Anterior cingulate cortex (tissue), 58 donors: ENCODE results near the gene ASTN1.

ENCODE experiments used
- DNase-seq, 58 donors: peaks; one replicate each; lab custom pipeline; 2025; lab: John Stamatoyannopoulos, UW

ASTN1 gene

DNA sequence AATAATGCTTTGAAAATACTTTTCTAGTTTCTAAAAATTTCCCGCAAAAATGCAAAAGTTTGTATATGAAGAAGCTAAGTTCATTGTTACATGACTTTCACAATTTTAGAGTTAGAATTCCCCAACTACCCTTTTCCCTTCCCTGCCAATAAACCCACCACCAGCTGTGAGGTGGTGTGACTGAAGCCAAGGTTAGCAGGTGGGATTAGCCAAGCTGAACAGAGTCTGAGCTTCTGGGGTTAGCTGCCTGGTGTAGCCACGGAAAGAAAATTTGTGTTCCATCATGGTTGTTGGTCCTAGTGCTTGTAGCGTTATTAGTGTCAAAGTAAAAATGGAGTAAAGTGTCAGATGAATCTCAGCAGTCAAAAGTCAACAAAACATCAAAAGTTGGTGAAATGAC is 110.9 kb downstream of the ASTN1 start:
- DNase-seq = no peak

- no peak for DNase-seq
Measured at GRCh38 chr1:177048314-177049069, 116.0 kb downstream of the ASTN1 start.

GRCh38 chr1:177045151-177045550 is 119.4 kb downstream of the ASTN1 start:
- DNase-seq = no peak

DNA sequence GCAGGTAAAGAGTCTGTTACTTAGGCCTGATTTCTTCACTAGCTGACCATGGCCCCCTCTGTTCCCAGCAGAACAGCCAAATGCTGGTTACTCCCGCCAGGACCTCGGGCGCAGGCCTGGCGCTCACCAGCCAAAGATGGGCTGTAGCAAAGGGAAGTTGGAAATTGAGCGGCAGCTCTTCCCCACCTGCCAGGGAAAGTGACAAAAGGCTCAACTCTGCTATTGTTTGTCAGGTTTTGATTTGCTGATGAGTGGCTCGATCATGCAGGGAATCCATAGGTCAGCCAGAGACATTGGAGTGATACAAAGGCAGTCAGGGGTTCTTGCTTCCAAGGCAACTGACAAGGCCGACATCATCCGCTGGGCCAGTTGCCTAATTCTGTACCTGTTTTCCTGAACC is 120.1 kb downstream of the ASTN1 start:
- DNase-seq = no peak

GRCh38 chr1:177043597-177043996 is 120.9 kb downstream of the ASTN1 start:
- DNase-seq = peak in 1 of 58 donors; percentile 8

GRCh38 chr1:177035586-177035985 is 128.9 kb downstream of the ASTN1 start:
- DNase-seq = peak in 1 of 58 donors; percentile 25

DNA sequence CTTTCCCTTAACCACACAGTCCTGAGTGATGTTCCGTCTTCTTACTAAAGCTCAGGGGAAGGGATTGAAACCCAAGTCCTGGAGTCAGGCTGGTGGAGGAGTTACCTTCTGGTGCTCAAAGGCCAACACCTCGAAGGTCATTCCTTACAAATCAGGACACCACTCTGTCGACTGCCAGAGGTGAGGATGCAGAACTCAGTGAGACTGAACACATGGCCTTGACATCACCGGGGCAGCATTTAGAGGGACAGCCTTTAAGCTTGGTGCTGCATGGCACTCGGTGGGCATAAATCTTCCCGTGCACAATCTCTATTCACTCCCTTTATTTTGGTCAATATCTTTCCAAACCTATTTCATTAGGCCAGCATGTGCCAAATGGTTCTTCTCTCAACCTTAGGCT is 130.9 kb downstream of the ASTN1 start:
- no peak for DNase-seq

DNA sequence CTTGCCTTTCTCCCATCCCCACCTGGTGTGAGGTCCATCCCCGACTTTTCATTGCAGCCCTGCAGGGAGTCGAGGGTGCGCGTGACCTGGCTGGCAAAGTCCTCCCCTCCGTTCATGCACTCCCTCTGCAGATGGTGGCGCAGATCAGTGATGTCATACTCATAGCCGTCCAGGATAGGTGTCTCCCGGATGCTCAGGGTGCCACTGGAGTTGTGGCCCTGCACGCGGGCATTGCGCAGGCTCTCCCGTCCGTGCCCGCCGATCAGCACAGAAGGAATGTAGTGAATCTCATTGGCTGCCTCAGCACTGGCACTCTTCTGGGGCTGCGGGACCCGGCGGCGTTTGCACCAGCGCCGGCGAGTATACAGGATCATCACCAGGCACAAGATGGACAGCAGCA is 132.1 kb downstream of the ASTN1 start:
- no peak for DNase-seq

DNA sequence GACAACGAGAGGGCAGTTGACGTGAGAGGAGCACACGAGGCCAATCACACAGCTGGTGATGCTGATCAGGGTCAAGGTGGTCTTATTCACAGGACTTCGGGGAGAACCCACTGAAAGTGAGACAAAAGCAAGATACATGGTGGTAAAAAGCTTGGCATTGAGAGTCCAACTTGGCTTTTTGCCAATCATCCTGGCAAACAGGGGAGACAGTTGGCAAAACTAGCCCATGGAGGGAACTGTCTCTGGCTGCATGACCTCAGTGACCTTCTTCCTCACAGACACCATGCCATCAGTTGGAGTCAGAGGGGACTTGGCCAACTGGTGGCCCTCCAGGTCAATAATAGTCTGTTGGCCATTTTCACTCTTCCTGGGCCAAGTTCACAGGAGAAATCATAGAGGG is 139.9 kb downstream of the ASTN1 start:
- DNase-seq = no peak

DNA sequence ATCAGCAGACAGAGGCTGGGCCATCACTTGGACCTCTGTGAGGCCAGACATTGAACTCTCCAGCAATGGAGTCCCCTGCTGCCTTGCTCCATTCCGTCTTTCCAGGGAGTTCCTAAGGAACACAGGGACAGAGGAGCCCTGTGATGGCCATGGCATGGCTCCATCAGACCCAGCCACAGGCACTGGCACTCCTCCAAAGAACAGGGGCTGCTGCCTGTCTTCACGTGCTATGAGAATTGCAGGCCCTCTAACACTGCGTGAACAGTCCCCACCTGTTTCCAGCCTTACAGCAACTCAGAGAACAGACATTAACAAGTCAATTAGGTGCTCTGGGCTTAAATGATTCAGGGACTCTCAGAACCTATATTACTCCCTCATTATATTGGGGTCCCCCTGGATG is 140.8 kb downstream of the ASTN1 start:
- peak in 6 of 58 donors; percentile 8 to 32 (median 14) for DNase-seq

- DNase-seq = peak in 1 of 58 donors; percentile 4
Measured at GRCh38 chr1:177023249-177023648, 141.3 kb downstream of the ASTN1 start.

GRCh38 chr1:177021687-177022086 is 142.8 kb downstream of the ASTN1 start:
- peak in 15 of 58 donors; percentile 22 to 70 (median 31) for DNase-seq

- DNase-seq = peak in 8 of 58 donors; percentile 12 to 71 (median 26)
Measured at GRCh38 chr1:177020851-177021589, 143.5 kb downstream of the ASTN1 start.

DNA sequence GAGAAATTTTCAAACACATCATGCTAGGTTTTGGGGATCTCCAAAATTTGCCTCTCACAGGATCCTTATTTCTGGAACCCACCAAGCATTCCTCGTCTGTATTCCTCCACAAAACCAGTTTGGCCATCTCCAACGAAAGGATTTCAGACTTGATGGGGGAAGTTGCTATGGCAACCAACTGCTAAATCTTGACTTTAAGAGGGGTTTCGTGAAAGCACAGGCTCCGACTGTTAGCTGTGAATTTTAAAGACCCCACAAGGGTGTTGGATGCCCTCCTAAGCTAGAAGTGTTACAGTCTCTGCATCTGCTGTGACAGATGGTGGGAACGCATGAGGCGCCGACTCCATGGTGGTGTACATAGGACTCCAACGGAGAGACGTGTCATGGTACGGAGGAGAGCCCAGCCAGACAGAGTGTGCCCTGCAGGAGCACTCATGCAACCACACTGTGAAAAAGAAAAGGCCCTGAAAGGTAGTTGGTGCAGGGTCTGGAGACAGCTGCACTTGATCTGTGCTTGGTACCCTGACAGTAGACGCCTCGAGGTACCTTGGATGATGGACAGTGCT is 147.1 kb downstream of the ASTN1 start:
- peak in 1 of 58 donors; percentile 13 for DNase-seq

- peak in 11 of 58 donors; percentile 10 to 60 (median 29) for DNase-seq
Measured at GRCh38 chr1:177014325-177014724, 150.2 kb downstream of the ASTN1 start.

- DNase-seq = no peak
Measured at GRCh38 chr1:177012342-177012925, 152.1 kb downstream of the ASTN1 start.

DNA sequence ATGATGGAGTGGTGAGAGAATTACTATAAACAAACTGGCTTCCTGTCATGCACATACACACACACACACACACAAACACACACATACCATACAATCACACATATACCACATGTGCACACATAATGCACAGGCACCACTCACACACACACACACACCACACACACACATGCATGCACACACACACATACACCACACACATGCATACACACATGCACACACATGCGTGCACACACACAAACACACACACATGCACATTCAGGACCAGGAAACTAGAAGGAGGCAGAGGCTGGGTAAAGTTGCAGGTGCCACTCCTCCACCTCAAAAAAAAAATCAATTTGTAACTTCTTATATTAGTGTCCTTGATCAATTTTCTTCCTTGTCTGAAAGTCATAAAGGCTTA is 153.0 kb downstream of the ASTN1 start:
- no peak for DNase-seq

DNA sequence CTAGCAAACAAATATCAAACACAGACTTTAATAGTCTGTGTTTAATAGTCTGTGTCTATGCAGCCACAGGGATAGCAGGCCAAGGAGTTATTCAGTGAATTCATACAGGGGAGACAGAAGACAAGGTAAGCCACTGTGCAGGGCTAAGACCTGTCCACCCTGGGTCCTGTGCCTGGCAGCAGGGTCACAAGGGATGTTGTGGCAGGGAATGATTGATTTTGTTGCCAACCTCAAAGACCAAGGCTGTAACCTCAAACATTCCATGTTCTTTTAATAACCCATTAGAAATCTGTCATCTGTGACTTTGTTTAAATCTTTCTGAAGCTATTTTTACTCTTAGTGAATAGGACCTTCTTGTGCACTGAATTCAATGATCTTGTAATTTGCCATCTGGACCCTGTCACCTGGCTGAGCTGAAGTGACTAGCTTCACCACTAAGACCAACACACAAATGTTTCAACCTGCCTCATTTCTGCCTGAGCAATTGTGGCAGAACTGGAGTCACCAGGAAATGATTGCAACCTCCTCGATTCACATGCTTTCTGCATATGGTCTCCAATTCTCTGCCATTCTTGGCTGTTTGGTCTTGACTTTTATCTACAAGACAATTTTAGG is 154.2 kb downstream of the ASTN1 start:
- DNase-seq = no peak

GRCh38 chr1:177008653-177009052 is 155.9 kb downstream of the ASTN1 start:
- no peak for DNase-seq

GRCh38 chr1:177007437-177008161 is 156.9 kb downstream of the ASTN1 start:
- DNase-seq = no peak
